Naive B cell (primary cell): ENCODE data around the gene TROAP. TPM values are rescaled to one million over a fixed set of nuclear protein-coding genes. Genes with fewer than 3 reads are reported as not detected.
"Not testable (repeated sequence)": the region's sequence is repeated elsewhere in the genome, so short reads cannot be mapped to it uniquely, and the experiment has no call there.

ENCODE experiments used
- ATAC-seq, 2 donors: fragments of 150-1000 bp; cut with Tn5 transposase; 2 replicates each; pipeline ENCODE4 v1.10.0; 2021; ENCODE audit warnings: low read depth in 2 of 2, mild to moderate bottlenecking in 2 of 2, moderate library complexity in 2 of 2
- DNase-seq: peaks from one replicate; pipeline ENCODE4 v3.0.0; 2022
- H3K27ac Mint-ChIP-seq, 6 donors: one replicate each; pipeline ENCODE4 v1.8.0; 2020 to 2022; ENCODE audit warnings: mild to moderate bottlenecking in 6 of 6, mixed read lengths in 6 of 6, moderate library complexity in 5 of 6, inconsistent platforms in 2 of 6
- H3K27me3 Mint-ChIP-seq, 3 donors: one replicate each; pipeline ENCODE4 v1.8.0; 2021 to 2022; ENCODE audit warnings: mixed read lengths in 3 of 3, mild to moderate bottlenecking in 1 of 3
- H3K36me3 Mint-ChIP-seq, 2 donors: one replicate each; pipeline ENCODE4 v1.8.0; 2020 to 2022; ENCODE audit warnings: mixed read lengths in 2 of 2, inconsistent platforms in 1 of 2, mild to moderate bottlenecking in 1 of 2
- H3K4me1 Mint-ChIP-seq, 3 donors: one replicate each; pipeline ENCODE4 v1.8.0; 2020 to 2022; ENCODE audit warnings: mixed read lengths in 3 of 3, inconsistent platforms in 1 of 3, mild to moderate bottlenecking in 1 of 3, moderate library complexity in 1 of 3
- H3K4me3 Mint-ChIP-seq, 8 donors: one replicate each; pipeline ENCODE4 v1.8.0; 2020 to 2022; ENCODE audit warnings: mild to moderate bottlenecking in 8 of 8, mixed read lengths in 8 of 8, moderate library complexity in 8 of 8, inconsistent platforms in 2 of 8
- H3K9me3 Mint-ChIP-seq, 7 donors: one replicate each; pipeline ENCODE4 v1.8.0; 2020 to 2022; ENCODE audit warnings: mixed read lengths in 7 of 7, mild to moderate bottlenecking in 5 of 7, inconsistent platforms in 2 of 7, moderate library complexity in 1 of 7
- polyA plus RNA-seq, 6 donors: library from polyadenylated mRNA; unstranded; fragments of 300-500 nt; fragmentation: Illumina TruSeq; gene quantifications; one replicate each; pipeline ENCODE4 v1.2.3, GENCODE V29; 2021; ENCODE audit warnings: low read depth in 6 of 6

TROAP gene
- polyA plus RNA-seq, 6 donors from 2014 or later = 0.86 to 2.1 TPM; not detected in 4

GRCh38 chr12:49298160-49298559, 24.9 kb upstream of the TROAP start:
- H3K36me3 Mint-ChIP-seq = peaks cover 0 to 4% of the 10 kb centered on the region in 2 donors
- H3K27ac Mint-ChIP-seq = no peak overlapping the region
- H3K4me3 Mint-ChIP-seq = peak overlapping the region in 5 of 8 donors; percentile 44 to 84 (median 74)
- peaks cover 4 to 32% (median 24%) of the 10 kb centered on the region in 3 donors for H3K4me1 Mint-ChIP-seq
- ATAC-seq (no peak), DNase-seq (no peak)
- H3K9me3 Mint-ChIP-seq = no peaks in the 10 kb centered on the region
- peaks cover 59 to 89% (median 75%) of the 10 kb centered on the region in 3 donors for H3K27me3 Mint-ChIP-seq

GRCh38 chr12:49301760-49302159, 21.3 kb upstream of the TROAP start:
- DNase-seq = no peak
- Mint-ChIP-seq H3K27ac (no peak overlapping the region), H3K27me3 (peaks cover 50 to 79% (median 72%) of the 10 kb centered on the region in 3 donors), H3K9me3 (no peaks in the 10 kb centered on the region), H3K4me1 (peaks cover 4 to 20% (median 18%) of the 10 kb centered on the region in 3 donors), H3K4me3 (no peak overlapping the region), H3K36me3 (peaks cover 0 to 4% of the 10 kb centered on the region in 2 donors)
- no peak for ATAC-seq

- Mint-ChIP-seq H3K9me3 (no peaks in the 10 kb centered on the region), H3K36me3 (peaks cover 0 to 4% of the 10 kb centered on the region in 2 donors), H3K4me3 (no peak overlapping the region), H3K27ac (no peak overlapping the region), H3K27me3 (peaks cover 34 to 70% (median 68%) of the 10 kb centered on the region in 3 donors), H3K4me1 (no peaks in the 10 kb centered on the region)
- DNase-seq (no peak), ATAC-seq (no peak)
Measured at GRCh38 chr12:49304161-49304560, 18.9 kb upstream of the TROAP start.

- Mint-ChIP-seq H3K4me3 (no peak overlapping the region), H3K9me3 (no peaks in the 10 kb centered on the region), H3K4me1 (no peaks in the 10 kb centered on the region), H3K27me3 (peaks cover 40 to 70% (median 69%) of the 10 kb centered on the region in 3 donors), H3K36me3 (peaks cover 0 to 4% of the 10 kb centered on the region in 2 donors), H3K27ac (no peak overlapping the region)
- ATAC-seq (no peak), DNase-seq (no peak)
Measured at GRCh38 chr12:49305762-49306510, 17.1 kb upstream of the TROAP start.

GRCh38 chr12:49309386-49309785, 13.7 kb upstream of the TROAP start:
- DNase-seq = no peak
- H3K9me3 Mint-ChIP-seq = no peaks in the 10 kb centered on the region
- no peak for ATAC-seq
- H3K4me3 Mint-ChIP-seq = no peak overlapping the region
- H3K27me3 Mint-ChIP-seq = peaks cover 28 to 44% (median 43%) of the 10 kb centered on the region in 3 donors
- H3K27ac Mint-ChIP-seq = no peak overlapping the region
- no peaks in the 10 kb centered on the region for H3K4me1 Mint-ChIP-seq
- no peaks in the 10 kb centered on the region for H3K36me3 Mint-ChIP-seq

- H3K9me3 Mint-ChIP-seq, DNase-seq, H3K4me3 Mint-ChIP-seq, H3K27ac Mint-ChIP-seq, H3K36me3 Mint-ChIP-seq, H3K4me1 Mint-ChIP-seq, ATAC-seq: not testable (repeated sequence)
- peaks cover 32 to 41% (median 34%) of the 10 kb centered on the region in 3 donors for H3K27me3 Mint-ChIP-seq
Measured at GRCh38 chr12:49310451-49311000, 12.5 kb upstream of the TROAP start.

- ATAC-seq (no peak), DNase-seq (no peak)
- Mint-ChIP-seq H3K27ac (no peak overlapping the region), H3K4me1 (no peaks in the 10 kb centered on the region), H3K27me3 (peaks cover 0 to 18% (median 11%) of the 10 kb centered on the region in 3 donors), H3K9me3 (no peaks in the 10 kb centered on the region), H3K4me3 (no peak overlapping the region), H3K36me3 (no peaks in the 10 kb centered on the region)
Measured at GRCh38 chr12:49314811-49315210, 8.2 kb upstream of the TROAP start.

- not testable (repeated sequence) for H3K4me3 Mint-ChIP-seq, H3K27ac Mint-ChIP-seq, DNase-seq, ATAC-seq, H3K36me3 Mint-ChIP-seq, H3K9me3 Mint-ChIP-seq, H3K4me1 Mint-ChIP-seq
- H3K27me3 Mint-ChIP-seq = peaks cover 0 to 12% (median 8%) of the 10 kb centered on the region in 3 donors
Measured at GRCh38 chr12:49317118-49317517, 5.9 kb upstream of the TROAP start.

- H3K27ac Mint-ChIP-seq = peak overlapping the region in 2 of 6 donors; percentile 44 to 91
- H3K27me3 Mint-ChIP-seq, DNase-seq, H3K9me3 Mint-ChIP-seq, ATAC-seq, H3K36me3 Mint-ChIP-seq: not testable (repeated sequence)
- H3K4me3 Mint-ChIP-seq = peak overlapping the region in 7 of 8 donors; percentile 0 to 58 (median 44)
- H3K4me1 Mint-ChIP-seq = peaks cover 19 to 23% (median 21%) of the 10 kb centered on the region in 3 donors
Measured at GRCh38 chr12:49320411-49321103, 2.5 kb upstream of the TROAP start.

- ATAC-seq = no peak
- Mint-ChIP-seq H3K4me1 (peaks cover 19 to 23% (median 21%) of the 10 kb centered on the region in 3 donors), H3K4me3 (peak overlapping the region; percentile 89 to 100 (median 93)), H3K27me3 (peaks cover 0 to 6% (median 0%) of the 10 kb centered on the region in 3 donors), H3K9me3 (no peaks in the 10 kb centered on the region), H3K27ac (peak overlapping the region in 4 of 6 donors; percentile 41 to 95 (median 80)), H3K36me3 (no peaks in the 10 kb centered on the region)
- no peak for DNase-seq
Measured at GRCh38 chr12:49322367-49322707, 718 bp upstream of the TROAP start.

- Mint-ChIP-seq H3K4me3 (peak overlapping the region; percentile 89 to 100 (median 93)), H3K36me3 (no peaks in the 10 kb centered on the region), H3K27ac (peak overlapping the region in 3 of 6 donors; percentile 41 to 56 (median 54)), H3K9me3 (no peaks in the 10 kb centered on the region), H3K27me3 (peaks cover 0 to 6% (median 4%) of the 10 kb centered on the region in 3 donors), H3K4me1 (peaks cover 19 to 23% (median 21%) of the 10 kb centered on the region in 3 donors)
- DNase-seq = no peak
- ATAC-seq = no peak
Measured at GRCh38 chr12:49323524-49324097, 556 bp downstream of the TROAP start.

GRCh38 chr12:49325606-49326005, 2.6 kb downstream of the TROAP start:
- peak overlapping the region in 1 of 6 donors; percentile 47 for H3K27ac Mint-ChIP-seq
- H3K27me3 Mint-ChIP-seq = peaks cover 0 to 4% (median 0%) of the 10 kb centered on the region in 3 donors
- no peak for ATAC-seq
- no peaks in the 10 kb centered on the region for H3K36me3 Mint-ChIP-seq
- H3K4me3 Mint-ChIP-seq = peak overlapping the region in 1 of 8 donors; percentile 53
- DNase-seq = no peak
- H3K4me1 Mint-ChIP-seq = peaks cover 19 to 23% (median 21%) of the 10 kb centered on the region in 3 donors
- H3K9me3 Mint-ChIP-seq = no peaks in the 10 kb centered on the region

GRCh38 chr12:49327368-49327767, 4.3 kb downstream of the TROAP start:
- DNase-seq (no peak), ATAC-seq (no peak)
- Mint-ChIP-seq H3K27me3 (peaks cover 15 to 17% (median 16%) of the 10 kb centered on the region in 3 donors), H3K9me3 (no peaks in the 10 kb centered on the region), H3K4me3 (no peak overlapping the region), H3K36me3 (no peaks in the 10 kb centered on the region), H3K4me1 (peaks cover 11 to 19% (median 13%) of the 10 kb centered on the region in 3 donors), H3K27ac (no peak overlapping the region)
